Measurements from ENCODE around the gene LIF.

Gene LIF

GRCh38 chr22:30196141-30196879, 50.2 kb downstream of the LIF start (continued):
- TF ChIP-seq ZNF518A (tag by site-specific recombination; conservative IDR thresholded peaks at IDR 0.05; ENCODE audit: low read depth), result peak; percentile 45
- peak; percentile 56; the same call in 1 of the 2 replicates for TF ChIP-seq ZNF398 (tag by site-specific recombination; IDR thresholded peaks at IDR 0.05)
- no peak for TF ChIP-seq ZBTB6 (tag by site-specific recombination; IDR thresholded peaks at IDR 0.05)
- TF ChIP-seq ZNF16 (tag by site-specific recombination; IDR thresholded peaks at IDR 0.05; ENCODE audit: low read depth), result no peak
- TF ChIP-seq GLI2 (tag by site-specific recombination; IDR thresholded peaks at IDR 0.05; ENCODE audit: borderline replicate concordance, low read depth), result 0 out of 2 replicates have a peak, but pooled peaks have one; percentile 52
- TF ChIP-seq MYNN (tag by site-specific recombination; IDR thresholded peaks at IDR 0.05; ENCODE audit: borderline replicate concordance), result peak; percentile 99
- no peak for TF ChIP-seq GFI1B (tag by site-specific recombination; IDR thresholded peaks at IDR 0.05)
- no peak; the same call in 1 of the 2 replicates for TF ChIP-seq WT1 (tag by site-specific recombination; IDR thresholded peaks at IDR 0.05)
- TF ChIP-seq YY2 (tag by site-specific recombination; IDR thresholded peaks at IDR 0.05), result no peak
- TF ChIP-seq ZNF449 (tag by site-specific recombination; IDR thresholded peaks at IDR 0.05), result peak; percentile 85
- TF ChIP-seq ZNF621 (tag by site-specific recombination; IDR thresholded peaks at IDR 0.05), result no peak
- TF ChIP-seq ZNF792 (tag by site-specific recombination; IDR thresholded peaks at IDR 0.05), result no peak; the same call in 1 of the 2 replicates
- TF ChIP-seq BCL11B (tag by site-specific recombination; IDR thresholded peaks at IDR 0.05; ENCODE audit: low read depth), result no peak
- no peak for TF ChIP-seq ZNF148 (tag by site-specific recombination; IDR thresholded peaks at IDR 0.05; ENCODE audit: borderline replicate concordance)
- TF ChIP-seq ZBTB7A (tag by site-specific recombination; IDR thresholded peaks at IDR 0.05; ENCODE audit: low read depth), result no peak
- TF ChIP-seq ZFHX2 (tag by site-specific recombination; conservative IDR thresholded peaks at IDR 0.05), result peak; percentile 60
- TF ChIP-seq ZNF248 (tag by site-specific recombination; IDR thresholded peaks at IDR 0.05), result no peak
- no peak for TF ChIP-seq ZNF791 (tag by site-specific recombination; IDR thresholded peaks at IDR 0.05)
- no peak for TF ChIP-seq ZNF560 (tag by site-specific recombination; IDR thresholded peaks at IDR 0.05; ENCODE audit: borderline replicate concordance)
- TF ChIP-seq ZNF354C (tag by site-specific recombination; IDR thresholded peaks at IDR 0.05; ENCODE audit: borderline replicate concordance, low read depth), result no peak
- TF ChIP-seq ZSCAN23 (tag by site-specific recombination; IDR thresholded peaks at IDR 0.05), result peak; percentile 88
- no peak; the same call in 1 of the 2 replicates for TF ChIP-seq ZNF610 (tag by site-specific recombination; IDR thresholded peaks at IDR 0.05; ENCODE audit: borderline replicate concordance)
- no peak for TF ChIP-seq ZNF169 (tag by site-specific recombination; IDR thresholded peaks at IDR 0.05)
- peak; percentile 89 for TF ChIP-seq ATF2 (tag by site-specific recombination; IDR thresholded peaks at IDR 0.05; ENCODE audit: low read depth)
- no peak for TF ChIP-seq ZNF292 (tag by site-specific recombination; IDR thresholded peaks at IDR 0.05; ENCODE audit: borderline replicate concordance, low read depth)

Measured in HEK293 (cell line).